B cell (primary cell): ENCODE data around the gene SAP30L. TPM values are rescaled to one million over a fixed set of nuclear protein-coding genes. Genes with fewer than 3 reads are reported as not detected.

Source experiments
- ATAC-seq: fragments of 200-7000 bp; cut with Tn5 transposase; one replicate; pipeline ENCODE4 v1.10.0; 2021; ENCODE audit warnings: low read depth, mild to moderate bottlenecking, moderate number of reproducible peaks, moderate library complexity
- CTCF ChIA-PET: fragments of 350-600 bp; sonication (Branson Sonifier 250); formaldehyde crosslinking; loops from one replicate; lab custom pipeline; 2021; ENCODE audit warnings: antibody characterized with exemption, inconsistent platforms; lab: Charles Lee
- POLR2A ChIA-PET: fragments of 350-600 bp; sonication (Branson Sonifier 250); formaldehyde crosslinking; loops from one replicate; lab custom pipeline; 2021; ENCODE audit warnings: antibody characterized with exemption; lab: Charles Lee
- DNase-seq: peaks from one replicate; pipeline ENCODE4 v3.0.0; 2013
- H2AFZ ChIP-seq: 2 replicates; pipeline ENCODE4 v1.6.1; 2012; ENCODE audit warnings: mild to moderate bottlenecking, low read depth, low read length; ENCODE audit not compliant: insufficient read depth, poor library complexity, severe bottlenecking
- H3K27ac ChIP-seq, 2 donors: 1 replicate in 1 of 2; 2 replicates in 1 of 2; pipeline ENCODE4 v1.5.1; 2012 to 2013; ENCODE audit warnings: low read length in 2 of 2, mild to moderate bottlenecking in 2 of 2, moderate library complexity in 1 of 2
- H3K27me3 ChIP-seq, 4 experiments: fragments of 200-600 bp in 1 of 4; sonication (generic) in 1 of 4; replicated peaks in 1 of 4; 1 replicate in 2 of 4; 2 replicates in 2 of 4; pipeline versions ENCODE4 v1.6.1 to v1.7.0; 2013 to 2016; ENCODE audit warnings: low read length in 3 of 4, mild to moderate bottlenecking in 2 of 4, mixed read lengths in 1 of 4, moderate library complexity in 1 of 4; ENCODE audit not compliant: insufficient read depth in 4 of 4, control insufficient read depth in 3 of 4; ENCODE audit errors: control extremely low read depth in 1 of 4
- H3K36me3 ChIP-seq, 2 experiments: replicated peaks in 1 of 2; 1 replicate in 1 of 2; 2 replicates in 1 of 2; pipeline versions ENCODE4 v1.6.1 to v1.7.1; 2013; ENCODE audit warnings: low read length in 1 of 2; ENCODE audit not compliant: insufficient read depth in 2 of 2, control insufficient read depth in 1 of 2; ENCODE audit errors: control extremely low read depth in 1 of 2, extremely low read depth in 1 of 2
- H3K4me1 ChIP-seq, 2 donors: fragments of 200-600 bp in 1 of 2; sonication (generic) in 1 of 2; 1 replicate in 1 of 2; 2 replicates in 1 of 2; pipeline versions ENCODE4 v1.5.1 to v1.6.1; 2013 to 2017; ENCODE audit warnings: low read length in 2 of 2; ENCODE audit not compliant: control insufficient read depth in 2 of 2, insufficient read depth in 2 of 2
- H3K4me2 ChIP-seq: replicated peaks from 2 replicates; pipeline ENCODE3; 2012; ENCODE audit warnings: mild to moderate bottlenecking, low read depth, low read length; ENCODE audit not compliant: poor library complexity, severe bottlenecking
- H3K4me3 ChIP-seq, 5 experiments: fragments of 200-600 bp in 1 of 5; sonication (generic) in 1 of 5; 1 replicate in 3 of 5; 2 replicates in 2 of 5; pipeline versions ENCODE4 v1.5.1 to v1.7.0; 2011 to 2016; ENCODE audit warnings: low read length in 4 of 5, mild to moderate bottlenecking in 4 of 5, low read depth in 2 of 5, control low read depth in 1 of 5, moderate library complexity in 1 of 5; ENCODE audit not compliant: insufficient read depth in 1 of 5; ENCODE audit errors: control extremely low read depth in 1 of 5, extremely low read depth in 1 of 5
- H3K79me2 ChIP-seq: fragments of 200-600 bp; sonication (generic); one replicate; pipeline ENCODE4 v1.6.0; 2016; ENCODE audit warnings: low read length; ENCODE audit not compliant: control insufficient read depth, insufficient read depth
- H3K9ac ChIP-seq: fragments of 200-600 bp; sonication (generic); 2 replicates; pipeline ENCODE4 v1.6.1; 2017; ENCODE audit warnings: mild to moderate bottlenecking, low read length, moderate library complexity
- H3K9me3 ChIP-seq, 3 donors: one replicate each; pipeline versions ENCODE4 v1.6.1 to v1.7.1; 2013; ENCODE audit warnings: low read length in 2 of 3; ENCODE audit not compliant: control insufficient read depth in 2 of 3, insufficient read depth in 1 of 3; ENCODE audit errors: control extremely low read depth in 1 of 3
- H4K20me1 ChIP-seq: 2 replicates; pipeline ENCODE4 v1.6.0; 2012; ENCODE audit warnings: mild to moderate bottlenecking, low read length; ENCODE audit not compliant: insufficient read depth, control insufficient read depth, poor library complexity, severe bottlenecking
- H3K27ac Mint-ChIP-seq: one replicate; pipeline ENCODE4 v1.8.0; 2021; ENCODE audit warnings: mixed read lengths
- H3K27me3 Mint-ChIP-seq: one replicate; pipeline ENCODE4 v1.8.0; 2021; ENCODE audit warnings: mixed read lengths
- H3K4me1 Mint-ChIP-seq: one replicate; pipeline ENCODE4 v1.8.0; 2021; ENCODE audit warnings: mixed read lengths
- H3K4me3 Mint-ChIP-seq: one replicate; pipeline ENCODE4 v1.8.0; 2021; ENCODE audit warnings: mixed read lengths
- H3K9me3 Mint-ChIP-seq: one replicate; pipeline ENCODE4 v1.8.0; 2022; ENCODE audit warnings: mixed read lengths; ENCODE audit not compliant: insufficient read depth
- CTCF ChIP-seq: fragments of 200-600 bp; IDR thresholded peaks from one replicate; pipeline ENCODE4 v1.8.0; 2022; ENCODE audit warnings: antibody characterized with exemption, mild to moderate bottlenecking
- EZH2 ChIP-seq: IDR thresholded peaks from 2 replicates; pipeline ENCODE4 v1.6.1; 2012; ENCODE audit warnings: borderline replicate concordance, low read depth, mild to moderate bottlenecking, moderate library complexity, low read length; ENCODE audit not compliant: insufficient read depth, poor library complexity, severe bottlenecking
- WGBS: methylation state at CpG from one replicate; pipeline ENCODE4 v1.1.5; 2013; ENCODE audit warnings: missing lambda C conversion rate; ENCODE audit not compliant: insufficient coverage; 5-methylcytosine and 5-hydroxymethylcytosine counted together
- intact Hi-C: fragments of 100-400 bp; cut with micrococcal nuclease; formaldehyde crosslinking; loops from one replicate; pipeline ENCODE4 v1.10.0; 2022
- polyA plus RNA-seq: library from polyadenylated mRNA; depleted of rRNA; stranded (reverse); fragments of >200 nt; gene quantifications from 2 replicates; pipeline ENCODE4 v1.2.3, GENCODE V29; 2012
- total RNA-seq, 2 donors: library from RNA; stranded (reverse); fragments of 120-200 nt in 1 of 2; gene quantifications; 1 replicate in 1 of 2; 2 replicates in 1 of 2; pipeline versions ENCODE4 v1.2.3 to v1.2.4, GENCODE V29; 2013 to 2022

Gene SAP30L
- total and polyA plus RNA-seq, 2 donors (not counting 1 experiment from before 2014, with no cell fraction given) = 34.8 to 41.5 TPM

- Mint-ChIP-seq H3K27ac (peak overlapping the region; percentile 41), H3K4me3 (peak overlapping the region; percentile 86), H3K4me1 (peaks cover 58% of the 10 kb centered on the region), H3K9me3 (no peaks in the 10 kb centered on the region), H3K27me3 (peaks cover 78% of the 10 kb centered on the region)
- TF ChIP-seq CTCF (no peak), EZH2 (peak; percentile 84)
- intact Hi-C loops = no loop called here
- WGBS = 7% methylated on average over 68 of the region's 68 CpGs
- Histone ChIP-seq H3K4me3 (peak overlapping the region in 3 of 5 experiments; percentile 14 to 25 (median 23)), H3K36me3 (no peaks in the 10 kb centered on the region), H3K4me2 (peak overlapping the region; percentile 63), H2AFZ (no peak overlapping the region), H3K9me3 (peaks cover 0 to 82% (median 10%) of the 10 kb centered on the region in 3 donors), H3K79me2 (no peaks in the 10 kb centered on the region), H4K20me1 (no peaks in the 10 kb centered on the region), H3K4me1 (peaks cover 73 to 78% of the 10 kb centered on the region in 2 donors), H3K27me3 (peaks cover 0 to 99% (median 90%) of the 10 kb centered on the region in 4 experiments), H3K9ac (peak overlapping the region; percentile 25), H3K27ac (no peak overlapping the region)
- ChIA-PET POLR2A (interaction anchor here (0.6 kb wide), 1 partner anchor 46 kb away, joined by 4 read pairs; no protein-coding TSS in a partner anchor), CTCF (interaction anchor here (1.6 to 2.4 kb wide), 2 partner anchors 10 to 406 kb away, joined by 3 to 8 read pairs; no protein-coding TSS in a partner anchor)
- ATAC-seq (no peak), DNase-seq (peak; percentile 54)
Observed at GRCh38 chr5:154477382-154478223, 31.8 kb downstream of the SAP30L start.

- H3K27me3 ChIP-seq = peaks cover 0 to 99% (median 88%) of the 10 kb centered on the region in 4 experiments
- no peaks in the 10 kb centered on the region for H3K79me2 ChIP-seq
- Mint-ChIP-seq H3K27me3 (peaks cover 79% of the 10 kb centered on the region), H3K9me3 (no peaks in the 10 kb centered on the region), H3K27ac (peak within 1 kb of the TSS; percentile 41), H3K4me3 (peak within 1 kb of the TSS; percentile 86), H3K4me1 (peaks cover 59% of the 10 kb centered on the region)
- no peak for ATAC-seq
- H4K20me1 ChIP-seq = no peaks in the 10 kb centered on the region
- peak within 1 kb of the TSS; percentile 63 for H3K4me2 ChIP-seq
- no peaks in the 10 kb centered on the region for H3K36me3 ChIP-seq
- H3K4me1 ChIP-seq = peaks cover 70 to 73% of the 10 kb centered on the region in 2 donors
- H3K4me3 ChIP-seq = peak within 1 kb of the TSS in 3 of 5 experiments; percentile 14 to 25 (median 23)
- no peak for DNase-seq
- no peak within 1 kb of the TSS for H3K27ac ChIP-seq
- H2AFZ ChIP-seq = peak within 1 kb of the TSS; percentile 20
- TF ChIP-seq CTCF (no peak), EZH2 (no peak)
- CTCF ChIA-PET = interaction anchor here (2.4 kb wide), 1 partner anchor 10 kb away, joined by 8 read pairs; no protein-coding TSS in a partner anchor
- POLR2A ChIA-PET = no interaction called here
- peaks cover 0 to 82% (median 8%) of the 10 kb centered on the region in 3 donors for H3K9me3 ChIP-seq
- H3K9ac ChIP-seq = peak within 1 kb of the TSS; percentile 25
- 11% methylated on average over 6 of the region's 20 CpGs for WGBS
- intact Hi-C loops = no loop called here
Observed at GRCh38 chr5:154478224-154478565, 32.4 kb downstream of the SAP30L start, which contains the start of gene HAND1. HAND1 (minus strand) TSS chr5:154478227; CDS start chr5:154478008, 219 bp downstream.
